ENCODE data around the gene GEN1. TPM values are rescaled to one million over a fixed set of nuclear protein-coding genes. Genes with fewer than 3 reads are reported as not detected.

GEN1 gene
- total and polyA plus RNA-seq, 2 of the 4 experiments (the other 2 are of a cell fraction), result 7.9 to 8.3 TPM

GRCh38 chr2:17800219-17800618, 46.3 kb downstream of the GEN1 start (continued):
- no peak for TF ChIP-seq USF2 (IDR thresholded peaks at IDR 0.05; ENCODE audit: low read depth, low read length)

GRCh38 chr2:17800693-17801458, 46.9 kb downstream of the GEN1 start:
- no CpG with 5 or more reads among the region's 1 CpG for WGBS, 2 experiments (ENCODE audit: extremely low coverage in 2 of 2, insufficient read length in 1 of 2)
- DNase-seq (no peak), ATAC-seq (ENCODE audit: low read depth) (no peak)
- POLR2A ChIA-PET (ENCODE audit: unreplicated experiment), result no interaction called here
- H3K4me3 ChIP-seq (ENCODE audit: insufficient read depth, low read depth, low read length), result no peak overlapping the region
- dilution Hi-C loops (cut with HindIII; ENCODE audit: low sequenced_read_pairs, unreplicated experiment) (no loop called here), in situ Hi-C loops (cut with MboI; ENCODE audit: low sequenced_read_pairs) (no loop called here), intact Hi-C loops (cut with micrococcal nuclease) (no loop called here)
- no peaks in the 10 kb centered on the region for H3K79me1 ChIP-seq (ENCODE audit: low read depth in 1 of 2, low read length in 2 of 2)
- no peaks in the 10 kb centered on the region for H4K20me1 ChIP-seq (ENCODE audit: insufficient read depth, low read length)
- H4K8ac ChIP-seq (ENCODE audit: low read depth in 2 of 2, low read length in 2 of 2), result no peak overlapping the region
- no peaks in the 10 kb centered on the region for H3K9me1 ChIP-seq (ENCODE audit: insufficient read depth, low read length)
- no peak overlapping the region for H3K18ac ChIP-seq (ENCODE audit: low read depth, low read length)
- H3K27ac ChIP-seq (ENCODE audit: insufficient read depth, low read length), result no peak overlapping the region
- no peak overlapping the region for H3K56ac ChIP-seq (ENCODE audit: extremely low read depth, insufficient read depth, low read length)
- CTCF ChIA-PET, result no interaction called here
- BruUV-seq (replicated peaks), result no TSS peak
- H2AFZ ChIP-seq (replicated peaks; ENCODE audit: low read length, poor library complexity), result no peak overlapping the region
- no peak overlapping the region for H3K9ac ChIP-seq (ENCODE audit: low read depth, low read length)
- no peak overlapping the region for H3K4me2 ChIP-seq (ENCODE audit: low read depth, low read length)
- no peak overlapping the region for H2BK20ac ChIP-seq (ENCODE audit: low read depth, low read length)
- H4K5ac ChIP-seq (ENCODE audit: low read depth, low read length), result no peak overlapping the region
- no peak overlapping the region for H3K14ac ChIP-seq (replicated peaks; ENCODE audit: low read depth, low read length)
- no peak overlapping the region for H4K91ac ChIP-seq (ENCODE audit: insufficient read depth, low read depth, low read length)
- H2BK5ac ChIP-seq (ENCODE audit: low read depth, low read length, poor library complexity, severe bottlenecking), result no peak overlapping the region
- H2BK120ac ChIP-seq (ENCODE audit: low read depth, low read length), result no peak overlapping the region
- H3K9me3 ChIP-seq (ENCODE audit: control insufficient read depth, insufficient read depth, low read length), result no peaks in the 10 kb centered on the region
- no peaks in the 10 kb centered on the region for H3K4me1 ChIP-seq (ENCODE audit: control insufficient read depth, insufficient read depth, low read length)
- H3K4ac ChIP-seq (ENCODE audit: low read depth, low read length), result no peak overlapping the region
- H2AK9ac ChIP-seq (replicated peaks; ENCODE audit: low read depth, low read length, poor library complexity), result no peak overlapping the region
- H2BK15ac ChIP-seq (ENCODE audit: low read depth, low read length), result no peak overlapping the region
- H3K36me3 ChIP-seq (ENCODE audit: control insufficient read depth, insufficient read depth, low read length), result no peaks in the 10 kb centered on the region
- no peak overlapping the region for H3K23ac ChIP-seq (ENCODE audit: low read depth, low read length)
- no peak overlapping the region for H2AK5ac ChIP-seq (ENCODE audit: low read depth, low read length)
- peaks cover 19% of the 10 kb centered on the region for H3K27me3 ChIP-seq (ENCODE audit: control insufficient read depth, insufficient read depth, low read length)
- TF ChIP-seq BHLHE40 (IDR thresholded peaks at IDR 0.05; ENCODE audit: low read depth, low read length) (no peak), RFX5 (IDR thresholded peaks at IDR 0.05; ENCODE audit: low read depth, low read length) (no peak), RCOR1 (IDR thresholded peaks at IDR 0.05; ENCODE audit: insufficient replicate concordance, low read length) (no peak), MXI1 (IDR thresholded peaks at IDR 0.05; ENCODE audit: borderline replicate concordance, low read depth, low read length) (no peak), CEBPB (IDR thresholded peaks at IDR 0.05; ENCODE audit: low read depth, low read length) (no peak), USF2 (IDR thresholded peaks at IDR 0.05; ENCODE audit: low read depth, low read length) (no peak), FOS (IDR thresholded peaks at IDR 0.05; ENCODE audit: low read depth, low read length) (no peak), POLR2A (IDR thresholded peaks at IDR 0.05; ENCODE audit: low read depth, low read length) (no peak), MAZ (IDR thresholded peaks at IDR 0.05; ENCODE audit: borderline replicate concordance, low read depth, low read length) (no peak), NFE2L2 (IDR thresholded peaks at IDR 0.05; ENCODE audit: low read depth, low read length) (no peak), RAD21 (IDR thresholded peaks at IDR 0.05; ENCODE audit: low read length) (no peak)
- TF ChIP-seq, protein P1, sequence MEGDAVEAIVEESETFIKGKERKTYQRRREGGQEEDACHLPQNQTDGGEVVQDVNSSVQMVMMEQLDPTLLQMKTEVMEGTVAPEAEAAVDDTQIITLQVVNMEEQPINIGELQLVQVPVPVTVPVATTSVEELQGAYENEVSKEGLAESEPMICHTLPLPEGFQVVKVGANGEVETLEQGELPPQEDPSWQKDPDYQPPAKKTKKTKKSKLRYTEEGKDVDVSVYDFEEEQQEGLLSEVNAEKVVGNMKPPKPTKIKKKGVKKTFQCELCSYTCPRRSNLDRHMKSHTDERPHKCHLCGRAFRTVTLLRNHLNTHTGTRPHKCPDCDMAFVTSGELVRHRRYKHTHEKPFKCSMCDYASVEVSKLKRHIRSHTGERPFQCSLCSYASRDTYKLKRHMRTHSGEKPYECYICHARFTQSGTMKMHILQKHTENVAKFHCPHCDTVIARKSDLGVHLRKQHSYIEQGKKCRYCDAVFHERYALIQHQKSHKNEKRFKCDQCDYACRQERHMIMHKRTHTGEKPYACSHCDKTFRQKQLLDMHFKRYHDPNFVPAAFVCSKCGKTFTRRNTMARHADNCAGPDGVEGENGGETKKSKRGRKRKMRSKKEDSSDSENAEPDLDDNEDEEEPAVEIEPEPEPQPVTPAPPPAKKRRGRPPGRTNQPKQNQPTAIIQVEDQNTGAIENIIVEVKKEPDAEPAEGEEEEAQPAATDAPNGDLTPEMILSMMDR (conservative IDR thresholded peaks at IDR 0.05; ENCODE audit: low read depth, low read length), result no peak
